Spleen (tissue), 3 donors: ENCODE results near the gene SETBP1.

ENCODE experiments used
- POLR2A ChIP-seq, 3 donors: fragments of 450-650 bp; IDR thresholded peaks; one replicate each; pipeline ENCODE4 v1.5.1; 2017; ENCODE audit warnings: antibody characterized with exemption in 3 of 3, mild to moderate bottlenecking in 1 of 3
- POLR2AphosphoS5 ChIP-seq, 3 donors: sonication (generic); formaldehyde crosslinking; IDR thresholded peaks; one replicate each; pipeline ENCODE4 v1.5.1; 2017; ENCODE audit warnings: antibody characterized with exemption in 3 of 3

GRCh38 chr18:45111502-45111848 lies 430.8 kb downstream of the SETBP1 start:
- TF ChIP-seq POLR2AphosphoS5 (IDR thresholded peaks at IDR 0.05) (no peak), POLR2A (IDR thresholded peaks at IDR 0.05) (no peak)
